Activated B cell treated with CpG ODN at 0.5 μM for 24 hours (primary cell): ENCODE data around the gene DLX6. TPM values are rescaled to one million over a fixed set of nuclear protein-coding genes. Genes with fewer than 3 reads are reported as not detected.
"Not testable (repeated sequence)": the region's sequence is repeated elsewhere in the genome, so short reads cannot be mapped to it uniquely, and the experiment has no call there.

Source experiments
- ATAC-seq: fragments of 200-7000 bp; cut with Tn5 transposase; one replicate; pipeline ENCODE4 v1.10.0; 2021; ENCODE audit warnings: low read depth, mild to moderate bottlenecking, moderate library complexity
- CTCF ChIA-PET: fragments of 350-600 bp; sonication (Branson Sonifier 250); formaldehyde crosslinking; loops from one replicate; lab custom pipeline; 2021; ENCODE audit warnings: antibody characterized with exemption; lab: Charles Lee
- POLR2A ChIA-PET: fragments of 350-600 bp; sonication (Branson Sonifier 250); formaldehyde crosslinking; loops from one replicate; lab custom pipeline; 2021; ENCODE audit warnings: antibody characterized with exemption; lab: Charles Lee
- DNase-seq: peaks from one replicate; pipeline ENCODE4 v3.0.0; 2022
- H3K27ac Mint-ChIP-seq: one replicate; pipeline ENCODE4 v1.8.0; 2020; ENCODE audit warnings: mixed read lengths
- H3K27me3 Mint-ChIP-seq: one replicate; pipeline ENCODE4 v1.8.0; 2021; ENCODE audit warnings: mixed read lengths
- H3K36me3 Mint-ChIP-seq: one replicate; pipeline ENCODE4 v1.8.0; 2021; ENCODE audit warnings: low read depth, mixed read lengths
- H3K4me1 Mint-ChIP-seq: one replicate; pipeline ENCODE4 v1.8.0; 2021; ENCODE audit warnings: mixed read lengths
- H3K4me3 Mint-ChIP-seq: one replicate; pipeline ENCODE4 v1.8.0; 2020; ENCODE audit warnings: mild to moderate bottlenecking, mixed read lengths
- H3K9me3 Mint-ChIP-seq: one replicate; pipeline ENCODE4 v1.8.0; 2020; ENCODE audit warnings: mixed read lengths
- CTCF ChIP-seq: fragments of 200-600 bp; IDR thresholded peaks from one replicate; pipeline ENCODE4 v1.8.0; 2022; ENCODE audit warnings: antibody characterized with exemption, mild to moderate bottlenecking
- intact Hi-C: fragments of 100-400 bp; cut with micrococcal nuclease; formaldehyde crosslinking; loops from one replicate; pipeline ENCODE4 v1.15.1; 2024
- total RNA-seq: library from RNA; stranded (reverse); gene quantifications from 2 replicates; pipeline ENCODE4 v1.2.3, GENCODE V29; 2022

DLX6 gene
- total RNA-seq, 1 donor from 2014 or later, result not detected

GRCh38 chr7:97025983-97026714 is 20.8 kb downstream of the DLX6 start:
- ChIA-PET CTCF (interaction anchor here (1.2 to 3.3 kb wide), 7 partner anchors 10 to 1109 kb away, joined by 3 to 38 read pairs (median 15); no protein-coding TSS in a partner anchor), POLR2A (no interaction called here)
- Mint-ChIP-seq H3K4me1 (peaks cover 29% of the 10 kb centered on the region), H3K4me3 (peak overlapping the region; percentile 75), H3K36me3 (no peaks in the 10 kb centered on the region), H3K9me3 (no peaks in the 10 kb centered on the region), H3K27me3 (peaks cover 73% of the 10 kb centered on the region), H3K27ac (no peak overlapping the region)
- TF ChIP-seq CTCF, result no peak
- intact Hi-C loops, result loop anchor here (2.0 kb wide), 2 partner anchors 21 to 611 kb away; partner anchors contain the start of gene DLX6
- ATAC-seq, result no peak
- DNase-seq, result no peak

DNA sequence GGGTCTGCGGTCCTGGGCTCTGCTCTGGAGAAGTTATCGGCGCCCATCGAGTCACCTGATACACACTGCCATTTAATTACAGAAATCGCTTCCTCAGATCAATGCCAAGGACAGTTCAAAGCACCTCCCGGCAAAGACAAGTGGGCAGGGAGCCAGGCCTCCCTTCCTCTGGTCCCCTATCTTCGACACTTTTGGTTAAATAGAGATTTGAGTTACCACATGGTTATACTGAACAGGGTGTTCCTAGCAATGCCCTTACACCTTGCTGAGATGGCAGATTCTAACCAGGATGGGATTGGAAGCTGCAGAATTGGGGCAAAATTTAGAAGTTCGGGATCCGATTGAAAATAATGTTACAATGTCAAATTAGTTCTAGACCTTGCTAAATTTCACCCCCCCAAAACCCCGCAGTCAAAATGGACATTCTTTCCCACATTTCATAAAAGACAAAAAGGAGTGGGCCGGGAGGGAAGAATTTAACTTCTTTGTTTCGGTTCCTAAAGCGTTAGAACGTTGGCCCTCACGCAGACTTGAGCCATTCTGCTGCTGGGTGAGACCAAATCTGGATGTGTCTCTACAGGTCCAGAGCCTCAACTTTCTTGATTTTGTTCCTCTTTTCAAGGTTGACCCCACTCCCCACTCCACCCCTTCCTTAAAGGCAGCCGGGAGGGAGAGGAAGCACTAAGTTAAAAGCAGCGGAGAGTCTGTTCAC is 21.5 kb downstream of the DLX6 start:
- Mint-ChIP-seq H3K9me3 (no peaks in the 10 kb centered on the region), H3K27ac (no peak overlapping the region), H3K4me1 (peaks cover 28% of the 10 kb centered on the region), H3K27me3 (peaks cover 76% of the 10 kb centered on the region), H3K4me3 (peak overlapping the region; percentile 75), H3K36me3 (no peaks in the 10 kb centered on the region)
- ATAC-seq (peak; percentile 10), DNase-seq (no peak)
- intact Hi-C loops, result loop anchor here (1.0 to 2.0 kb wide), 4 partner anchors 22 to 1111 kb away; partner anchors contain the start of gene DLX6
- ChIA-PET POLR2A (no interaction called here), CTCF (interaction anchor here (0.6 to 3.3 kb wide), 13 partner anchors 9 to 1304 kb away, joined by 3 to 38 read pairs (median 4); no protein-coding TSS in a partner anchor)
- TF ChIP-seq CTCF, result no peak

GRCh38 chr7:97027427-97028234 is 22.3 kb downstream of the DLX6 start:
- no peak for DNase-seq
- no peaks in the 10 kb centered on the region for H3K36me3 Mint-ChIP-seq
- CTCF ChIA-PET, result interaction anchor here (0.6 to 3.3 kb wide), 13 partner anchors 8 to 1305 kb away, joined by 3 to 38 read pairs (median 4); no protein-coding TSS in a partner anchor
- no peak overlapping the region for H3K27ac Mint-ChIP-seq
- ATAC-seq, result peak; percentile 71
- POLR2A ChIA-PET, result no interaction called here
- TF ChIP-seq CTCF, result no peak
- no peaks in the 10 kb centered on the region for H3K9me3 Mint-ChIP-seq
- H3K4me3 Mint-ChIP-seq, result peak overlapping the region; percentile 75
- H3K27me3 Mint-ChIP-seq, result peaks cover 73% of the 10 kb centered on the region
- intact Hi-C loops, result loop anchor here (1.0 to 2.0 kb wide), 4 partner anchors 23 to 1111 kb away; partner anchors contain the start of gene DLX6
- peaks cover 23% of the 10 kb centered on the region for H3K4me1 Mint-ChIP-seq

- H3K4me3 Mint-ChIP-seq, H3K27ac Mint-ChIP-seq, CTCF ChIA-PET, POLR2A ChIA-PET, H3K36me3 Mint-ChIP-seq, ATAC-seq, H3K9me3 Mint-ChIP-seq, intact Hi-C loops, DNase-seq, H3K4me1 Mint-ChIP-seq: not testable (repeated sequence)
- peaks cover 22% of the 10 kb centered on the region for H3K27me3 Mint-ChIP-seq
These were observed 29.0 kb downstream of the DLX6 start for GRCh38 chr7:97034213-97034852.
